T-cell (primary cell): ENCODE results near the gene RUNX2. TPM values are rescaled to one million over a fixed set of nuclear protein-coding genes. Genes with fewer than 3 reads are reported as not detected.
A peak's percentile ranks its signal among the peaks of the same experiment; 100 is the strongest.

Experiments used
- ATAC-seq, 4 experiments: fragments of 200-7000 bp in 3 of 4; fragments of 150-1000 bp in 1 of 4; cut with Tn5 transposase; replicated peaks in 1 of 4; 1 replicate in 3 of 4; 2 replicates in 1 of 4; pipeline ENCODE4 v1.10.0; 2021; ENCODE audit warnings: moderate library complexity in 3 of 4, mild to moderate bottlenecking in 2 of 4, moderate number of reproducible peaks in 1 of 4
- CTCF ChIA-PET, 2 donors: fragments of 300-600 bp; sonication (Branson Sonifier 250); formaldehyde crosslinking; loops; one replicate each; lab custom pipeline; 2022; ENCODE audit warnings: antibody characterized with exemption in 2 of 2; lab: Charles Lee
- POLR2A ChIA-PET, 2 donors: fragments of 300-600 bp; sonication (Branson Sonifier 250); formaldehyde crosslinking; loops; one replicate each; lab custom pipeline; 2022; ENCODE audit warnings: antibody characterized with exemption in 2 of 2; lab: Charles Lee
- DNase-seq, 35 experiments: peaks; one replicate each; pipeline versions ENCODE4 v3.0.0 to v3.0.0-alpha.2; 2013 to 2023
- H3K27ac ChIP-seq: one replicate; pipeline ENCODE4 v1.5.1; 2013; ENCODE audit warnings: low read length
- H3K27me3 ChIP-seq, 2 experiments: replicated peaks in 1 of 2; 1 replicate in 1 of 2; 2 replicates in 1 of 2; pipeline versions ENCODE4 v1.6.1 to v1.7.0; 2013; ENCODE audit warnings: low read length in 1 of 2, mixed read lengths in 1 of 2; ENCODE audit not compliant: control insufficient read depth in 2 of 2, insufficient read depth in 2 of 2; ENCODE audit errors: extremely low read depth in 1 of 2
- H3K36me3 ChIP-seq, 2 donors: 1 replicate in 1 of 2; 2 replicates in 1 of 2; pipeline versions ENCODE4 v1.6.1 to v1.7.0; 2013; ENCODE audit warnings: low read length in 1 of 2; ENCODE audit not compliant: control insufficient read depth in 2 of 2, insufficient read depth in 1 of 2; ENCODE audit errors: extremely low read depth in 1 of 2
- H3K4me1 ChIP-seq, 2 experiments: 1 replicate in 1 of 2; 2 replicates in 1 of 2; pipeline versions ENCODE4 v1.6.1 to v1.7.0; 2013; ENCODE audit warnings: low read length in 2 of 2, mixed read lengths in 1 of 2; ENCODE audit not compliant: insufficient read depth in 2 of 2, control insufficient read depth in 1 of 2; ENCODE audit errors: extremely low read depth in 1 of 2
- H3K4me3 ChIP-seq, 2 donors: 1 replicate in 1 of 2; 2 replicates in 1 of 2; pipeline versions ENCODE4 v1.5.1 to v1.7.0; 2013; ENCODE audit warnings: mild to moderate bottlenecking in 2 of 2, low read length in 1 of 2, moderate library complexity in 1 of 2; ENCODE audit not compliant: control insufficient read depth in 1 of 2; ENCODE audit errors: extremely low read depth in 1 of 2
- H3K9me3 ChIP-seq: 2 replicates; pipeline ENCODE4 v1.7.0; 2013
- H3K27ac Mint-ChIP-seq, 2 donors: one replicate each; pipeline ENCODE4 v1.8.0; 2020 to 2021; ENCODE audit warnings: mild to moderate bottlenecking in 2 of 2, mixed read lengths in 2 of 2
- H3K27me3 Mint-ChIP-seq, 2 donors: one replicate each; pipeline ENCODE4 v1.8.0; 2021 to 2022; ENCODE audit warnings: mixed read lengths in 2 of 2
- H3K36me3 Mint-ChIP-seq: one replicate; pipeline ENCODE4 v1.8.0; 2021; ENCODE audit warnings: mixed read lengths
- H3K4me1 Mint-ChIP-seq, 3 donors: one replicate each; pipeline ENCODE4 v1.8.0; 2020 to 2022; ENCODE audit warnings: mixed read lengths in 3 of 3, mild to moderate bottlenecking in 1 of 3
- H3K4me3 Mint-ChIP-seq, 3 donors: one replicate each; pipeline ENCODE4 v1.8.0; 2020 to 2022; ENCODE audit warnings: mild to moderate bottlenecking in 3 of 3, mixed read lengths in 3 of 3, moderate library complexity in 3 of 3
- H3K9me3 Mint-ChIP-seq, 3 donors: one replicate each; pipeline ENCODE4 v1.8.0; 2020 to 2022; ENCODE audit warnings: mixed read lengths in 3 of 3
- WGBS: methylation state at CpG from one replicate; pipeline ENCODE4 v1.1.5; 2013; ENCODE audit warnings: missing lambda C conversion rate; ENCODE audit not compliant: insufficient coverage; 5-methylcytosine and 5-hydroxymethylcytosine counted together
- total RNA-seq, 35 experiments: library from RNA in 6 of 35; stranded (reverse) in 6 of 35; fragments of 120-200 nt in 1 of 35; gene quantifications; one replicate each; pipeline versions ENCODE4 v1.2.1 to v1.2.4 and lab custom pipeline; 2013 to 2026

The RUNX2 gene
- total RNA-seq, 5 donors from 2014 or later (not counting 1 experiment from before 2014, with no cell fraction given): 14.4 to 31.8 (median 22.4) TPM

DNA sequence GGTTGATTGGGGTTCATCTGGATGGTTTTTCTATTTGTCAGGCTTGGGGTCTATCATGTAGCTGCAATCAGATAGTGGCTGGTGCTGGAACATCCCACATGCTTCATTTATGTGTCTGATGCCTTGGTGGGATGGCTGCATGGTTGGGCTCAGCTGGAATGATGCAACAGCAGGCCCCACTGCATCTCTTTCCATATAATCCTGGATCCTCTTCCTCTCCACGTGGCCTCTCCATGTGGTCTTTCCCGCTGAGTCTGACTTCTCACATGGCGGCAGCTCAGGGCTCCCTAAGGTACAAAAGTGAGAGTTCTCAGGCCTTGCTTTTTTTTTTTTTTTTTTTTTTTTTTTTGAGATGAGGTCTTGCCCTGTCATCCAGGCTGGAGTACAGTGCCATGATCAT, 114.6 kb downstream of the RUNX2 start:
- no peak overlapping the region for H3K4me3 ChIP-seq
- H3K4me3 Mint-ChIP-seq: no peak overlapping the region

DNA sequence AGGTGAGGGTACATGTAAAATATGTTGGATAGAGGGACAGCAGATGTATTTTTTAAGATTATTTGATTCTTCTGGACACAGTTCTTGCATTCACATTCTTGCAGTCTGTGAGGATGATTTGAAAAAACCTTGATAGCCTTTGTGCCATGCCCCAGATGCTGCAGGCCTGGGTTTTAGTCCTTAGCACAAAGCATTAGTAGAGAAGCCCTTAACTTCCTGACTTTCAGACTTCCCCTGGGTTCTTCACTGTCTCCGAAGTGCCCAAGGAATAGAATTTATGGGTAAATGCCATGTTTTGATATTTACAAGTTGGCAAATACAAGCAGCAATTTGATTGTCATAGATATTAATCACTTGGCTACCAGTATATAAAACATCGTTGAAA, 117.2 kb downstream of the RUNX2 start:
- Histone ChIP-seq H3K9me3 (no peaks in the 10 kb centered on the region), H3K27ac (no peak overlapping the region), H3K4me3 (no peak overlapping the region), H3K4me1 (peaks cover 0 to 24% of the 10 kb centered on the region in 2 experiments), H3K27me3 (no peaks in the 10 kb centered on the region), H3K36me3 (no peaks in the 10 kb centered on the region)
- H3K9me3 Mint-ChIP-seq: no peaks in the 10 kb centered on the region
- DNase-seq: no peak
- no peak overlapping the region for H3K4me3 Mint-ChIP-seq
- H3K4me1 Mint-ChIP-seq: peaks cover 27 to 80% (median 72%) of the 10 kb centered on the region in 3 donors
- no CpG with 5 or more reads among the region's 2 CpGs for WGBS
- peaks cover 30% of the 10 kb centered on the region for H3K36me3 Mint-ChIP-seq
- ATAC-seq: no peak
- ChIA-PET POLR2A (no interaction called here), CTCF (no interaction called here)
- peak overlapping the region in 1 of 2 donors; percentile 58 for H3K27ac Mint-ChIP-seq
- H3K27me3 Mint-ChIP-seq: no peaks in the 10 kb centered on the region

More for the DNA sequence above, 114.6 kb downstream of the RUNX2 start:
- no peak for DNase-seq
- no peak for ATAC-seq
- Histone ChIP-seq H3K9me3 (no peaks in the 10 kb centered on the region), H3K4me1 (peaks cover 6 to 24% of the 10 kb centered on the region in 2 experiments), H3K27me3 (no peaks in the 10 kb centered on the region), H3K27ac (no peak overlapping the region), H3K36me3 (no peaks in the 10 kb centered on the region)
- H3K9me3 Mint-ChIP-seq: no peaks in the 10 kb centered on the region
- H3K27me3 Mint-ChIP-seq: peaks cover 0 to 3% of the 10 kb centered on the region in 2 donors
- no CpG with 5 or more reads among the region's 3 CpGs for WGBS
- CTCF ChIA-PET: interaction anchor here in 1 of 2 donors (0.7 kb wide), 1 partner anchor 61 kb away, joined by 3 read pairs; no protein-coding TSS in a partner anchor
- peaks cover 24% of the 10 kb centered on the region for H3K36me3 Mint-ChIP-seq
- peaks cover 32 to 78% (median 68%) of the 10 kb centered on the region in 3 donors for H3K4me1 Mint-ChIP-seq
- POLR2A ChIA-PET: interaction anchor here in 1 of 2 donors (0.6 to 0.8 kb wide), 2 partner anchors 15 to 151 kb away, joined by 3 read pairs; no protein-coding TSS in a partner anchor
- no peak overlapping the region for H3K27ac Mint-ChIP-seq

DNA sequence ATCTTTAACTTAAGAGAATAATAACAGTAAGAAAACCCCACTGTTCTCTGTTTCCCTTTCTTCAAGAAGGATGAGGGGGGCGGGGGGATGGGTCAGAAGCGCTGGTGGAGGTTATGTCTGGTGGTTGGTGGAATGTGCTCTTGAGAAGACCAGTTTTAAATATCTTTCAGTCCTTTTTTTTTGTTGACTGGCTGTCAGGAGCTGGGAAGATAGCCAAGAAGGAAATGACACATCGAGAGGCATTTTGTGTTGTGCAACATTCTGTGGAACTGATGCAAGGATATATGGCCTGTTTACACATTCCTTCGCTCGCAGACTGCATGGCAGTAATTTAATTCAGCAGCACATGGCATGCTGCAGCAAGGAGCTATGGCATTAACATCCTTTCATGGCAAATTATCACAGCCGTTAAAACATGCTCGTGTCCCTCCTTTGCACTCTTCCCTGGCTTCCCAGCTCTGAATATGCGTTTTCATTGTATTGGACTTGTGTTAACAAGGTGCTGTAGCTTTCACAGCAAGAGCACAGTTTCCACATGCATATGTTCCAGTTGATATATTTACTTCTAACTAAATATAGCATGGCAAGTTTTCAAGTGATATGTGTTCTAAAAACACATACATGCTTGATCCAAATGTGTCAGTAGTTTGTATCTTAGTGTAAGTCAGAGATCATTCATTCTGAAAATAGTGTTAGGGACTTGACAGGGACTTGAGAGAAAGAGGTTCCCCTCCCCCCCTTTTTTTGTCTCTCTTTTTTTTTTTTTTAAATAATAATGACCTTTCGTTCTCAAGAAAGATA, 117.8 kb downstream of the RUNX2 start:
- peak in 4 of 35 experiments; percentile 3 to 33 (median 24) for DNase-seq
- H3K36me3 ChIP-seq: no peaks in the 10 kb centered on the region
- H3K9me3 ChIP-seq: no peaks in the 10 kb centered on the region
- H3K27ac Mint-ChIP-seq: peak overlapping the region; percentile 44 to 74
- H3K9me3 Mint-ChIP-seq: no peaks in the 10 kb centered on the region
- H3K4me3 ChIP-seq: no peak overlapping the region
- WGBS: 74% methylated on average over 4 of the region's 9 CpGs
- no peaks in the 10 kb centered on the region for H3K27me3 ChIP-seq
- H3K4me1 Mint-ChIP-seq: peaks cover 33 to 85% (median 77%) of the 10 kb centered on the region in 3 donors
- no peaks in the 10 kb centered on the region for H3K27me3 Mint-ChIP-seq
- H3K4me1 ChIP-seq: peaks cover 4 to 30% of the 10 kb centered on the region in 2 experiments
- H3K27ac ChIP-seq: no peak overlapping the region
- CTCF ChIA-PET: no interaction called here
- H3K4me3 Mint-ChIP-seq: no peak overlapping the region
- H3K36me3 Mint-ChIP-seq: peaks cover 30% of the 10 kb centered on the region
- POLR2A ChIA-PET: no interaction called here
- ATAC-seq: peak in 2 of 4 experiments; percentile 26 to 33

DNA sequence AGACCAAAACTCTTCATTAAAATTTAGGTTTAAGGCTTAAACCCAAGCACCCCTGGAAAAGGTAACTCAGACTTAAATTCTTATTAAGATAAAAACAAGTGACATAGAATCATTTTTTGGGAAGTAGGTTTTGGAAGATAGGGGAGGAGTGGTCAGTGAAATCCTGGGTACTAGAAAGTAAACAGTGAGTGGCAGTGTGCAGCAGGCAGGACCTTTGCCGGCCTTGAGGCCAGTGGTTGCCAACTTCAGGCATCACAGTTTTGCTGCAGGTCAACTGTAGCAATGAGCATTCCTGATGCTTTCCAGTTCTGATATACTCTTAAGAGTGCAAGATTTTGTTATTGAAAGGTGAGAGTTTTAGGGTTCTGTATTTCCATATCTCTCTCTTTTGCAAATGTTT, 118.9 kb downstream of the RUNX2 start:
- H3K36me3 ChIP-seq: no peaks in the 10 kb centered on the region
- Mint-ChIP-seq H3K4me1 (peaks cover 39 to 85% (median 79%) of the 10 kb centered on the region in 3 donors), H3K27ac (no peak overlapping the region), H3K27me3 (no peaks in the 10 kb centered on the region), H3K36me3 (peaks cover 29% of the 10 kb centered on the region), H3K4me3 (no peak overlapping the region), H3K9me3 (no peaks in the 10 kb centered on the region)
- ChIA-PET CTCF (no interaction called here), POLR2A (no interaction called here)
- peaks cover 7 to 33% of the 10 kb centered on the region in 2 experiments for H3K4me1 ChIP-seq
- H3K9me3 ChIP-seq: no peaks in the 10 kb centered on the region
- ATAC-seq: no peak
- no peak overlapping the region for H3K4me3 ChIP-seq
- DNase-seq: no peak
- WGBS: 100% methylated on average over 1 of the region's 1 CpG
- H3K27me3 ChIP-seq: no peaks in the 10 kb centered on the region
- no peak overlapping the region for H3K27ac ChIP-seq

DNA sequence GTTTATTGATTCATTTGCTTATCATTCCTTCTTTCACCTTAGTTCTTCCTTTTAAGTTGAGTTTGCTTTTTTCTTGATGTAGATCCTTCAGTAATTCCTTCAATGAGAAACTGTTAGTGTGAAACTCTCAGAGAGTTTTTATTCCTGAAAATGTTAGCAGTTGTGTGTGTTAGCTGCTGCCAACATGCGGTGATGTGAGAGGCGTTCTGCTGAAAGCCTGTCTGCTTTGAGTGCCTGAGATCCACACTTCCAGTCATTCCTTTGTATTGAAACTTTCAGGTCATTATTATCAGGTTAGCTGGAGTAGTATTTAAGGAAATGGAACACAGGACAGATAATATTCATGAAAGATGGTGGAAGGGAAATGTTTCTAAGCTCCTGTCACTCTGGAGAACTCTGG, 119.6 kb downstream of the RUNX2 start:
- Histone ChIP-seq H3K4me3 (no peak overlapping the region), H3K36me3 (no peaks in the 10 kb centered on the region), H3K9me3 (no peaks in the 10 kb centered on the region), H3K27ac (no peak overlapping the region), H3K27me3 (no peaks in the 10 kb centered on the region), H3K4me1 (peaks cover 9 to 33% of the 10 kb centered on the region in 2 experiments)
- ATAC-seq (no peak), DNase-seq (no peak)
- ChIA-PET POLR2A (interaction anchor here in 1 of 2 donors (0.6 kb wide), 1 partner anchor 327 kb away, joined by 3 read pairs; no protein-coding TSS in a partner anchor), CTCF (no interaction called here)
- H3K4me3 Mint-ChIP-seq: peak overlapping the region in 1 of 3 donors; percentile 22
- no CpG with 5 or more reads among the region's 2 CpGs for WGBS
- H3K36me3 Mint-ChIP-seq: peaks cover 29% of the 10 kb centered on the region
- peak overlapping the region in 1 of 2 donors; percentile 33 for H3K27ac Mint-ChIP-seq
- H3K9me3 Mint-ChIP-seq: no peaks in the 10 kb centered on the region
- no peaks in the 10 kb centered on the region for H3K27me3 Mint-ChIP-seq
- peaks cover 39 to 84% (median 77%) of the 10 kb centered on the region in 3 donors for H3K4me1 Mint-ChIP-seq

DNA sequence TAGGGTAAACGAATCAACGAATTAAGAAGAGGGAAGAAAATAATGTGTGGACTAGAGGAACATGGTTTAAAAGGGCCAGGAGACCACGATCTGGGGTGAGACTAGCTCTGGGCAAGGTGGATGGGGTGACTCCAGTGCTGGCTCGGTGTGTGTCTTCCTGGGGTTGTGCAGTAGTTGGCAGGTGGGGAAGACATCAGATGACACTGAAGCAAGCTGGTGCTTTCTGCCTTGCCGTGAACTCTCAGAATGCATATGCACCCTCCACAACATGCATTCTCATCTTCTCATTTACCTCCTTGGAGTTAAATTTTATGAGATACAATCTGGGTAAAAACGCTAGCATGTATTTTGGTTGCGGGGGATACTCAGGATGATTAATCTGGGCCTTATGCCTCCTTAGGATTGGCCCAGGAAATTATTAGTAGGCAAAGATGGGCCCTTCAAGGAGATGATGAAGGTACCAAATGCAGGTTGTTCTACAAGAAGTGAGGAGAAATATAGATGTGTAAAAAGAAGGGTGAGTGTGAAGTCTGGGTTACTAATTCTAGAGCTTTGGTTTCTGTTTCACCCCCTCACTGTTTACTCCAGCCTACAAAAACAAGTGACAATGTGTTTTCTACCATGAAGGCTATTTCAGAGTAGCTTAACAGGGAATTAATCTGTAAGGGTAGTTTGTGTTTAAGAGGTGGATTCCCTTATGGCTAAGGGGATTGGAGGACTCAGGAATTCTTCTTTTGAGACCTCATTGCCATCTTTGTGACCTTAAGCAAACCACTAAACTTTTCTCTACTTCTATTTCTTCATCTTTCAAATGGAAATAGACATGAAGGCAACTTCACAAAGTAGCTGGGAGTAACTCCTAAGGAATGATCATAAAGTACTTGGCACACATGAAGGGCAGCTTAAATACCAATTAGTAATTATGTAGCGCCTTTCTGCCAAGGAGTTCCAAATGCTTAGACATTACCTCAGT, 120.6 kb downstream of the RUNX2 start:
- H3K27me3 ChIP-seq: no peaks in the 10 kb centered on the region
- Mint-ChIP-seq H3K4me1 (peaks cover 39 to 88% (median 78%) of the 10 kb centered on the region in 3 donors), H3K9me3 (no peaks in the 10 kb centered on the region), H3K27me3 (no peaks in the 10 kb centered on the region), H3K4me3 (peak overlapping the region; percentile 18 to 37 (median 22)), H3K36me3 (peaks cover 25% of the 10 kb centered on the region), H3K27ac (peak overlapping the region in 1 of 2 donors; percentile 83)
- WGBS: 72% methylated on average over 4 of the region's 8 CpGs
- ChIA-PET CTCF (interaction anchor here in 1 of 2 donors (0.5 kb wide), 1 partner anchor 490 kb away, joined by 4 read pairs; no protein-coding TSS in a partner anchor), POLR2A (no interaction called here)
- no peaks in the 10 kb centered on the region for H3K9me3 ChIP-seq
- H3K4me3 ChIP-seq: no peak overlapping the region
- no peak overlapping the region for H3K27ac ChIP-seq
- H3K4me1 ChIP-seq: peaks cover 9 to 33% of the 10 kb centered on the region in 2 experiments
- DNase-seq (no peak), ATAC-seq (peak in 1 of 4 experiments; percentile 32)
- H3K36me3 ChIP-seq: no peaks in the 10 kb centered on the region
